ENCODE results near the gene GAB2. TPM values are rescaled to one million over a fixed set of nuclear protein-coding genes. Genes with fewer than 3 reads are reported as not detected.

GAB2 gene
- total and polyA plus RNA-seq, 7 experiments from 2014 or later, result 0.17 to 42.6 (median 3.5) TPM

DNA sequence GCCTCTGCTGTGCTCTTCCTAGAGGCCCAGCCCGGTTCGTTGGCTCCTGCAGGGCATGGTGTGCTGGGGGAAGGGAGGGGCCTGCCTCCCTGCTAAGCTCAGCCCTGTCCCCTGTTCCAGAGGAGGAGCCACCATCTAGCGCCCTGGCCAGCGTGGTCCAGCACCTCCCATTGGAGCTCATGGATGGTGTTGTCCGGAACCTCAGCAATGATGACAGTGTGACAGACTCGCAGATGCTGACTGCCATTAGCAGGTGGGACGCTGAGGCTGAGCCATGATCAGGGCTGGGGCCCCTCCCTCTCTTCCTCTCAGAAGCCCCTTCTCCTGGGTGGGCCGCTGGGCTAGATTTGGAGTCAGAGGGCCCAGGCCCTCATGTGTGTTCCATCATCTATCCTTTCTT, 219.8 kb downstream of the GAB2 start:
- Histone ChIP-seq H3K4me3 (ENCODE audit: low read length) (no peak overlapping the region), H3K27ac (ENCODE audit: low read depth, low read length) (no peak overlapping the region), H3K36me3 (ENCODE audit: control insufficient read depth in 2 of 3, insufficient read depth in 3 of 3, low read length in 3 of 3) (peaks cover 0 to 11% (median 0%) of the 10 kb centered on the region in 3 experiments), H3K4me1 (ENCODE audit: control insufficient read depth in 2 of 2, insufficient read depth in 2 of 2, low read length in 2 of 2) (peaks cover 12 to 33% of the 10 kb centered on the region in 2 donors), H3K27me3 (ENCODE audit: control insufficient read depth in 2 of 2, insufficient read depth in 2 of 2, low read length in 2 of 2) (no peaks in the 10 kb centered on the region), H3K9me3 (ENCODE audit: control insufficient read depth in 2 of 3, low read length in 3 of 3) (no peaks in the 10 kb centered on the region)
- intact Hi-C loops (cut with micrococcal nuclease), result no loop called here
- H3K4me3 Mint-ChIP-seq, result no peak overlapping the region
- ChIA-PET POLR2A (interaction anchor here (6.1 kb wide), 1 partner anchor 8 kb away, joined by 78 read pairs; the partner anchor contains the start of genes KCTD21 and USP35), CTCF (interaction anchor here (0.5 kb wide), 1 partner anchor 126 kb away, joined by 4 read pairs; no protein-coding TSS in a partner anchor)
- no peaks in the 10 kb centered on the region for H3K9me3 Mint-ChIP-seq
- ATAC-seq (no peak), DNase-seq (no peak)
- no peaks in the 10 kb centered on the region for H3K27me3 Mint-ChIP-seq
- peaks cover 0 to 38% (median 12%) of the 10 kb centered on the region in 5 donors for H3K36me3 Mint-ChIP-seq
- peaks cover 23 to 67% (median 58%) of the 10 kb centered on the region in 7 donors for H3K4me1 Mint-ChIP-seq
- peak overlapping the region in 2 of 9 donors; percentile 39 to 95 for H3K27ac Mint-ChIP-seq

DNA sequence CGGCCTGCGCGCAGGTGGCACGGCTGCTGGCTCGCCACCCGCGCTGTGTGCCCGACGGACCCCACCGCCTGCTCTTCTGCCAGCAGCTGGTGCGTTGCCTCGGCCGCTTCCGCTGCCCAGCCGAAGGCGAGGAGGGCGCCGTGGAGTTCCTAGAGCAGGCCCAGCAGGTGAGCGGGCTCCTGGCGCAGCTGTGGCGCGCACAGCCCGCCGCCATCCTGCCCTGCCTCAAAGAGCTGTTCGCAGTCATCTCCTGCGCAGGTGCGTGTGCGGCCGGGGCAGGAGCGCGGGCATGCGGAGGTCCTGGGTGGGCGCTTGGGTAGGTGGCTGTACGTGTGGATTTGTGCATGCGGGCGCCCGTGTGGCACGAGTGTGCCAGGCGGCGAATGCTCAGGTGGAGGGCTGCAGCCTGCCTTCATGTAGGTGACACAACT, 220.9 kb downstream of the GAB2 start:
- POLR2A ChIA-PET, result no interaction called here
- H3K4me1 ChIP-seq (ENCODE audit: control insufficient read depth in 2 of 2, insufficient read depth in 2 of 2, low read length in 2 of 2), result peaks cover 1 to 31% of the 10 kb centered on the region in 2 donors
- H3K36me3 ChIP-seq (ENCODE audit: control insufficient read depth in 2 of 3, insufficient read depth in 3 of 3, low read length in 3 of 3), result peaks cover 0 to 11% (median 0%) of the 10 kb centered on the region in 3 experiments
- Mint-ChIP-seq H3K4me3 (no peak overlapping the region), H3K27me3 (no peaks in the 10 kb centered on the region), H3K36me3 (peaks cover 0 to 34% (median 13%) of the 10 kb centered on the region in 5 donors), H3K4me1 (peaks cover 18 to 64% (median 53%) of the 10 kb centered on the region in 7 donors), H3K9me3 (no peaks in the 10 kb centered on the region), H3K27ac (peak overlapping the region in 2 of 9 donors; percentile 45 to 95)
- no peaks in the 10 kb centered on the region for H3K9me3 ChIP-seq (ENCODE audit: control insufficient read depth in 2 of 3, low read length in 3 of 3)
- H3K27me3 ChIP-seq (ENCODE audit: control insufficient read depth in 2 of 2, insufficient read depth in 2 of 2, low read length in 2 of 2), result no peaks in the 10 kb centered on the region
- CTCF ChIA-PET, result no interaction called here
- no peak overlapping the region for H3K27ac ChIP-seq (ENCODE audit: low read depth, low read length)
- intact Hi-C loops (cut with micrococcal nuclease), result no loop called here
- no peak overlapping the region for H3K4me3 ChIP-seq (ENCODE audit: low read length)
- DNase-seq (no peak), ATAC-seq (no peak)

DNA sequence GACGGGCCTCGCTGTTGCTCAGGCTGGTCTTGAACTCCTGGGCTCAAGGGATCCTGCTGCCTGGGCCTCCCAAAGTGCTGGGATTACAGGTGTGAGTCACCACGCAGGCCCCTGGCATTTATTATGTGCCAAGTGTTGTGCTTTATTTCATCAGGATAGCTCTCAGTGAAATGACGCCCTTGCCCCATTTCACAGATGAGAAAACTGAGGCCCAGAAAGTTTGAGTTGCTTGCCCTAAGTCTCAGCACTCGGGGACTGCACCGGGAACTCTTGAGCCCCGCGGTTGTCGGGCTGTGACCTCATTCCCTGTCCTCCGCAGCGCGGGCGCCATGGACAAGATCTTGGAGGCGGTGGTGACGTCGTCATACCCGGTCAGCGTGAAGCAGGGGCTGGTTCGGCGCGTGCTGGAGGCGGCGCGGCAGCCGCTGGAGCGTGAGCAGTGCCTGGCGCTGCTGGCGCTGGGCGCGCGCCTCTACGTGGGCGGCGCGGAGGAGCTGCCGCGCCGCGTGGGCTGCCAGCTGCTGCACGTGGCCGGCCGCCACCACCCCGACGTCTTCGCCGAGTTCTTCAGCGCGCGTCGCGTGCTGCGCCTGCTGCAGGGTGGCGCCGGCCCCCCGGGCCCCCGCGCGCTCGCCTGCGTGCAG, 221.6 kb downstream of the GAB2 start:
- Mint-ChIP-seq H3K36me3 (peaks cover 0 to 33% (median 13%) of the 10 kb centered on the region in 5 donors), H3K27ac (peak overlapping the region in 3 of 9 donors; percentile 12 to 38 (median 17)), H3K4me1 (peaks cover 14 to 64% (median 51%) of the 10 kb centered on the region in 7 donors), H3K4me3 (no peak overlapping the region), H3K9me3 (no peaks in the 10 kb centered on the region), H3K27me3 (no peaks in the 10 kb centered on the region)
- Histone ChIP-seq H3K4me3 (ENCODE audit: low read length) (no peak overlapping the region), H3K27ac (ENCODE audit: low read depth, low read length) (no peak overlapping the region), H3K4me1 (ENCODE audit: control insufficient read depth in 2 of 2, insufficient read depth in 2 of 2, low read length in 2 of 2) (peaks cover 0 to 29% of the 10 kb centered on the region in 2 donors), H3K36me3 (ENCODE audit: control insufficient read depth in 2 of 3, insufficient read depth in 3 of 3, low read length in 3 of 3) (peaks cover 0 to 11% (median 0%) of the 10 kb centered on the region in 3 experiments), H3K27me3 (ENCODE audit: control insufficient read depth in 2 of 2, insufficient read depth in 2 of 2, low read length in 2 of 2) (no peaks in the 10 kb centered on the region), H3K9me3 (ENCODE audit: control insufficient read depth in 2 of 3, low read length in 3 of 3) (no peaks in the 10 kb centered on the region)
- ATAC-seq (no peak), DNase-seq (no peak)
- CTCF ChIA-PET, result no interaction called here
- POLR2A ChIA-PET, result interaction anchor here (0.5 kb wide), 1 partner anchor 220 kb away, joined by 4 read pairs; no protein-coding TSS in a partner anchor
- intact Hi-C loops (cut with micrococcal nuclease), result no loop called here

DNA sequence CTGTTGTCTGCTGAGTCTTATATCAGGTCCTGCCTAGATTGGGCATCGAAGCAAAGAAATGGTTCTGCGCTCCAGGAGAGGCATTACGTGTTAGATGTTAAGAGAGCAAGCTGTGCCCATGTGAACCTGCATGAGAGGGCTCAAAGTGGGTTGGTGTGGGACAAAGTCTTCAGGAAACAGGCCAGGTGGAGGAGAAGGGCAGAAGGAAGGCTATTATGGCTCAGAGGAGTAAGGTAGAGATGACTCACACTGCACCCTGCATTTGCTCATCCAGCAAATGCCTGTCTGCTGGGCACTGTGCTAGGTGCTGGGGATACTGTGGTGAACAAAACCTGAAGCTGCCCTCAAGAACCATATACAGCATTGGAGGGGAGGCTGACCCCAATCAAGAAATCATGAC, 223.1 kb downstream of the GAB2 start:
- CTCF ChIA-PET, result no interaction called here
- H3K9me3 ChIP-seq (ENCODE audit: control insufficient read depth in 2 of 3, low read length in 3 of 3), result no peaks in the 10 kb centered on the region
- H3K36me3 ChIP-seq (ENCODE audit: control insufficient read depth in 2 of 3, insufficient read depth in 3 of 3, low read length in 3 of 3), result peaks cover 0 to 11% (median 0%) of the 10 kb centered on the region in 3 experiments
- intact Hi-C loops (cut with micrococcal nuclease), result no loop called here
- peaks cover 24 to 66% (median 58%) of the 10 kb centered on the region in 7 donors for H3K4me1 Mint-ChIP-seq
- H3K27me3 ChIP-seq (ENCODE audit: control insufficient read depth in 2 of 2, insufficient read depth in 2 of 2, low read length in 2 of 2), result no peaks in the 10 kb centered on the region
- H3K9me3 Mint-ChIP-seq, result no peaks in the 10 kb centered on the region
- H3K4me3 Mint-ChIP-seq, result no peak overlapping the region
- POLR2A ChIA-PET, result interaction anchor here (0.9 to 1.4 kb wide), 2 partner anchors 8 to 10 kb away, joined by 3 to 4 read pairs; no protein-coding TSS in a partner anchor
- H3K27me3 Mint-ChIP-seq, result no peaks in the 10 kb centered on the region
- peak overlapping the region in 8 of 9 donors; percentile 10 to 90 (median 66) for H3K27ac Mint-ChIP-seq
- DNase-seq (no peak), ATAC-seq (no peak)
- no peak overlapping the region for H3K4me3 ChIP-seq (ENCODE audit: low read length)
- H3K36me3 Mint-ChIP-seq, result peaks cover 0 to 32% (median 11%) of the 10 kb centered on the region in 5 donors
- H3K27ac ChIP-seq (ENCODE audit: low read depth, low read length), result no peak overlapping the region
- H3K4me1 ChIP-seq (ENCODE audit: control insufficient read depth in 2 of 2, insufficient read depth in 2 of 2, low read length in 2 of 2), result peaks cover 0 to 38% of the 10 kb centered on the region in 2 donors

DNA sequence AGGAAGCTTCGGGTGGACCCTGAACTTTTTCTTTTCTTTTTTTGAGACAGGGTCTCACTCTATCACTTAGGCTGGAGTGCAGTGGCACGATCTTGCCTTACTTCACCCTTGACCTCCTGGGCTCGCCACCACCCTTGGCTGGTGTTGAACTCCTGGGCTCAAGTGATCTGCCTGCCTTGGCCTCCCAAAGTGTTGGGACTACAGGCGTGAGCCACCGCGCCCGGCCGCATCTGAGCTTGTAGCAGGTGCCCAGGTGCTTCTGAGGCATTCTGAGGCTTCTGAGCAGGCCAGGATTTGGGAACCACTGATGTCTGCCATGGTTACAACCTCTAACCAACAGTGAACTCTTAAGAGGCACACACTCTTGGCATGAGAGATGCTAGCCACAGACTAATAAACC, 223.8 kb downstream of the GAB2 start:
- no peak overlapping the region for H3K4me3 ChIP-seq (ENCODE audit: low read length)
- intact Hi-C loops (cut with micrococcal nuclease), result no loop called here
- H3K27me3 Mint-ChIP-seq, result no peaks in the 10 kb centered on the region
- CTCF ChIA-PET, result no interaction called here
- no peak for DNase-seq
- peaks cover 0 to 14% (median 0%) of the 10 kb centered on the region in 3 experiments for H3K36me3 ChIP-seq (ENCODE audit: control insufficient read depth in 2 of 3, insufficient read depth in 3 of 3, low read length in 3 of 3)
- H3K27me3 ChIP-seq (ENCODE audit: control insufficient read depth in 2 of 2, insufficient read depth in 2 of 2, low read length in 2 of 2), result no peaks in the 10 kb centered on the region
- ATAC-seq, result no peak
- POLR2A ChIA-PET, result interaction anchor here (0.7 to 1.4 kb wide), 2 partner anchors 9 to 194 kb away, joined by 4 to 6 read pairs; no protein-coding TSS in a partner anchor
- H3K27ac ChIP-seq (ENCODE audit: low read depth, low read length), result no peak overlapping the region
- no peaks in the 10 kb centered on the region for H3K9me3 Mint-ChIP-seq
- peaks cover 29 to 68% (median 59%) of the 10 kb centered on the region in 7 donors for H3K4me1 Mint-ChIP-seq
- H3K4me1 ChIP-seq (ENCODE audit: control insufficient read depth in 2 of 2, insufficient read depth in 2 of 2, low read length in 2 of 2), result peaks cover 5 to 44% of the 10 kb centered on the region in 2 donors
- H3K27ac Mint-ChIP-seq, result peak overlapping the region in 6 of 9 donors; percentile 32 to 97 (median 76)
- H3K9me3 ChIP-seq (ENCODE audit: control insufficient read depth in 2 of 3, low read length in 3 of 3), result no peaks in the 10 kb centered on the region
- no peak overlapping the region for H3K4me3 Mint-ChIP-seq
- peaks cover 0 to 30% (median 9%) of the 10 kb centered on the region in 5 donors for H3K36me3 Mint-ChIP-seq

DNA sequence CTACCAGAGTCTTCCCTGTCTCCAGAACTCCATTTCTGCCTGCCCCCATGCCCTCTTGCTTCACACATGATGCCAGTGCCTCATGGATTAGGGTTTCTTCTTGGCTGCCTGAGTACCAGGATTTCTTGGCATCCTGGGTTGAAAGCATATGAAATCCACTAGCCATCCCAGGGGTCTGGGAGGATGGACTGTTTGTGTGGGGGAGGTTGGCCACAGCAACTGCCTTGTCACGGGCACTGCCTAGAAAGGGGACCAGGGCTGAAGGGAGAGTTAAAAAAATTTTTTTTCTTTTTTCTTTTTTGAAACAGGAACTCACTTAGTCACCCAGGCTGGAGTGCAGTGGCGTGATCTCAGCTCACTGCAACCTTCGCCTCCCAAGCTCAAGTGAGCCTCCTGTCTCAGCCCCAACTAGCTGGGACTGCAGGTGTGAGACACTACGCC, 224.7 kb downstream of the GAB2 start:
- Mint-ChIP-seq H3K4me1 (peaks cover 32 to 66% (median 57%) of the 10 kb centered on the region in 7 donors), H3K4me3 (peak overlapping the region; percentile 3 to 62 (median 28)), H3K27me3 (no peaks in the 10 kb centered on the region), H3K27ac (peak overlapping the region; percentile 35 to 97 (median 77)), H3K9me3 (peaks cover 0 to under 1% (median 0%) of the 10 kb centered on the region in 11 donors), H3K36me3 (peaks cover 0 to 26% (median 5%) of the 10 kb centered on the region in 5 donors)
- ChIA-PET CTCF (interaction anchor here (0.8 kb wide), 1 partner anchor 34 kb away, joined by 3 read pairs; no protein-coding TSS in a partner anchor), POLR2A (interaction anchor here (0.7 to 6.9 kb wide), 2 partner anchors 8 to 193 kb away, joined by 6 to 78 read pairs; no protein-coding TSS in a partner anchor)
- Histone ChIP-seq H3K4me3 (ENCODE audit: low read length) (no peak overlapping the region), H3K9me3 (ENCODE audit: control insufficient read depth in 2 of 3, low read length in 3 of 3) (no peaks in the 10 kb centered on the region), H3K36me3 (ENCODE audit: control insufficient read depth in 2 of 3, insufficient read depth in 3 of 3, low read length in 3 of 3) (peaks cover 0 to 13% (median 0%) of the 10 kb centered on the region in 3 experiments), H3K4me1 (ENCODE audit: control insufficient read depth in 2 of 2, insufficient read depth in 2 of 2, low read length in 2 of 2) (peaks cover 5 to 44% of the 10 kb centered on the region in 2 donors), H3K27ac (ENCODE audit: low read depth, low read length) (no peak overlapping the region), H3K27me3 (ENCODE audit: control insufficient read depth in 2 of 2, insufficient read depth in 2 of 2, low read length in 2 of 2) (no peaks in the 10 kb centered on the region)
- ATAC-seq (no peak), DNase-seq (no peak)
- intact Hi-C loops (cut with micrococcal nuclease), result no loop called here
